ENCODE results near the gene CX3CL1.
"Not testable (repeated sequence)": the region's sequence is repeated elsewhere in the genome, so short reads cannot be mapped to it uniquely, and the experiment has no call there.

The CX3CL1 gene

DNA sequence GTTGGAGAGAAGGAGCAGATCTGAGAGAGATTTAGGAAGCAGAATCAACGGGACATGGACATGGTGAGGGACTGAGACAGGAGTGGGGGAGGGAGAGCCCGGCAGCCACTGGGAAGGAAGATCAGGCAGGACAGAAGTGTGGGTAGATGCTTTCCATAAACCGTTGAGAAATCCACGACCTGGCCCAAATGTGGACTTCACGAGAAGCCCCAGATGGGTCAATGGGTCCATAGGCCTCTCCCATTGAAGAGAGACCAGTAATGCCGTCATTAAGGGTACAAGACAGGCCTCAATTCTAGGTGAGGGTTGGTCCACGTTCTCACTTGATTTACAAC lies 14.2 kb upstream of the CX3CL1 start:
- no peak for DNase-seq

DNA sequence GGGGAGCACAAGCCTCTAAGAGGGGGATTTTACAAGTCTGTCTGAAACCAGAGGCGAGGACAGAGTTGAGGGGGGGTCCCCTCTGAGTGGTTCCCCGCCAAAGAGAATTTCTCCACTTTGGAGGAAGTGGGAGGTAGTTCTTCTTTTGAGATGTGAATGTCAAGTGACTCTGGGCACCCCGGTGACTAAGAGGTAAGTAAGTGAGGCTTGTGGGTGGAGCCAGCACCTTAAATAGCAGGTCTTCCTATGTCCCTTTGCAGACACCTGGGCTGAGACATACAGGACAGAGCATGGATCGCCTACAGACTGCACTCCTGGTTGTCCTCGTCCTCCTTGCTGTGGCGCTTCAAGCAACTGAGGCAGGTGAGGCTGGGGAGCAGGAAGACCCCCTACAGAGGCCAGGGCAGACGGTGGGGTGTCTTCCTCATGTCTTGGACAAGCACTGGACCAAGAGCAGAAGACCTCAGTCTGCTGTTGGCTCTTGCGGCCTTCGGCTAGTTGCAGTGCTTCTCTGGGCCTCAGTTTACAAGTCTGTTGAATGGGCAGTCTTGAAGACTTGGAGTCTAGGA lies 13.7 kb upstream of the CX3CL1 start, which contains the start of gene CCL22:
CCL22 (plus strand) TSS at position 257 of the 569 bp plus-strand sequence; CDS start at position 291, 34 bp downstream.
- no peak for DNase-seq

DNA sequence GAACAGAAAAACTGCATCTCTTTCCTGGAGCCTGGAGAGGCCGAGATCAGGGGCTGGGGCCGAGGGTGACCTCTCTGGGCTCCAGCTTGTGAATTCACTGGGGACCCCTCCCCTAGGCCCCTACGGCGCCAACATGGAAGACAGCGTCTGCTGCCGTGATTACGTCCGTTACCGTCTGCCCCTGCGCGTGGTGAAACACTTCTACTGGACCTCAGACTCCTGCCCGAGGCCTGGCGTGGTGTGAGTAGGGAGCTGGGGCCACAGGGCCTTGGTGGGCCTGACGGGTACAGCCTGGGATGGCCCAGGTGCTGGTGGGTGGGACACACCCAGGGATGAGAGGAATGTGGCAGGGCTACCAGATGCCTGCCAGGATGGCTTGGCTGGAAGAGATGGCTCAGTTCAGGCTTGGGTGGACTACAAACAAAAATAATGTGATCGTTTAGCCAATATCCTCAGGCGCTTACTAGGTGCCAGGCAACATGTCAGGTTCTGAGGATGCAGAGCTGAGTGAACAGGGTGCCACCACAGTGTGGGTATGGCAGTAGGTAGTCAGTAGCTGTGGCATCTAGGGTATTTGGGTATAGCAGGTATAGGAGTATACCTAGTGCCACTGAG lies 11.9 kb upstream of the CX3CL1 start:
- DNase-seq: no peak

DNA sequence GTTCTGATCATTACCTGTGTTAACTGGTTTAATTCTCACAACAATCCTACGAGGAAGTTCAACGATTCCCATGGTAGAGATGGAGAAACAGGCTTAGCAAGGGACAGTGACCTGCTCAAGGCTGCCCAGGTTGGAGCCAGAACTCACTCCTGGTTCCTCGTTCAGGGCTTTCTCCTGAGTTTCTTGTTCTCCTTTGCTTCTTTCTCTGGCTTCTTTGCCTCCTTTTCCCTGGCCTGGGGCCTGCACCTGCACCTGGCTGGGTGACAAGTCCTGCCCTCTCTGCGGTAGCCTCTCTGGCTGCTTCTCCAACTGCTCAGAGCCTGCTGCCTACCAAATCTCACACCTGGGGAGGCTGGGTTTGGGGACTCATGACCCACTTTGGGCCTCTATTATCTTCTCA lies 10.9 kb upstream of the CX3CL1 start:
- no peak for DNase-seq

DNA sequence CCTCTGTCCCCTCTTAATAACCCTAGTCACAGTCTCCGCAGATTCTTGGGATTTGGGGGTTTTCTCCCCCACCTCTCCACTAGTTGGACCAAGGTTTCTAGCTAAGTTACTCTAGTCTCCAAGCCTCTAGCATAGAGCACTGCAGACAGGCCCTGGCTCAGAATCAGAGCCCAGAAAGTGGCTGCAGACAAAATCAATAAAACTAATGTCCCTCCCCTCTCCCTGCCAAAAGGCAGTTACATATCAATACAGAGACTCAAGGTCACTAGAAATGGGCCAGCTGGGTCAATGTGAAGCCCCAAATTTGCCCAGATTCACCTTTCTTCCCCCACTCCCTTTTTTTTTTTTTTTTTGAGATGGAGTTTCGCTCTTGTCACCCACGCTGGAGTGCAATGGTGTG lies 8.1 kb upstream of the CX3CL1 start:
- DNase-seq: no peak

DNA sequence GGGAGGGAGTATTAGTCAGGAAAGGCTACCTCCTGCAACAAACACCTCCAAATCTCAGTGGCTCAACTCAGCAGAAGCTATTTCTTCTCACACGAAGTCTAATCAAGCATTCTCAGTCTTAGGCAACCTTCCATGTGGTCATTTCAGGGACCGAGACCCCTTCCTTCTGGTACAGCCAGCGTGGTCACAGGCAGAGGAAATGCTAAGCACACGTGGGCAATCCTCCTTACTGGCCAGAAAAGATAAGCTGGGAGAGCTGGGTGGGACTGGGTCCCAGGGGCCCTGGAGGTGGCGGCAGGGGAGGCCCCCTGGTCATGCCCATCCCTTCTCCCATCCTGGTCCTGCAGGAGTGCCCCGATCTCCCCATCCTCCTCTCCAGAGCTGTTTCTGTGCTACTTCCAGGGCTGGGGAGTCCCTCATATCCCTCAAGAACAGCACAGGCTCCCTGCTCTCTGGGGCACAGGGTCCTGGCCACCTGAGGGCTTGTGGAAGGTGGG lies 5.7 kb upstream of the CX3CL1 start:
- no peak for DNase-seq

DNA sequence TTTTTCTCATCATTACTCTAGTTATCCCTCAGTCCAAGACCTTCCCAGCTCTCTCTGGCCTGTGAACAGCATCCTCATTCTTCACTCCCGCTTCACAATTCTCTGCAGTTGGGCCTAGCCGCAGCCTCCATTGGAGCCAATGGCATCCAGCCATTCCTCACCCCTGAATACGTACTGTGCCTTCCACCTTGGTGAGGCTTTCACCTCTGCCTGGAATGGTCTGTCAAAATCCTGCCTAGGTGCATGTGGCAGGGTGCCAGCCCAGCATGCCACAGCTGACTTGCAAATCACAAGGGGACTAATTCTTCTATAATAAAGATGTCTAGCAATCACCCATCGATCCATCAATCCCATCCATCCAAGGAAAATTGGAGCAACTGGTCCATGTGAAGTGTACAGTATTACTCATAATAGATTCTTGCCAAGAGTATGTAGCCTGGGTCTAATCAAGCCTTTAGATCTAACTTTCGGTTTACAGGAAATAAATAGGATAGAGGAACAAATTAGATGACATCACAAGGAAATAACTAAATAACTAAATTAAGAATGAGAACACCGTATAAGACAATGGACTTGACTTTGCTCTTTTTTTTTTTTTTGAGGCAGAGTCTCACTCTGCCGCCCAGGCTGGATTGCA lies 5.1 kb upstream of the CX3CL1 start:
- DNase-seq: no peak

DNA sequence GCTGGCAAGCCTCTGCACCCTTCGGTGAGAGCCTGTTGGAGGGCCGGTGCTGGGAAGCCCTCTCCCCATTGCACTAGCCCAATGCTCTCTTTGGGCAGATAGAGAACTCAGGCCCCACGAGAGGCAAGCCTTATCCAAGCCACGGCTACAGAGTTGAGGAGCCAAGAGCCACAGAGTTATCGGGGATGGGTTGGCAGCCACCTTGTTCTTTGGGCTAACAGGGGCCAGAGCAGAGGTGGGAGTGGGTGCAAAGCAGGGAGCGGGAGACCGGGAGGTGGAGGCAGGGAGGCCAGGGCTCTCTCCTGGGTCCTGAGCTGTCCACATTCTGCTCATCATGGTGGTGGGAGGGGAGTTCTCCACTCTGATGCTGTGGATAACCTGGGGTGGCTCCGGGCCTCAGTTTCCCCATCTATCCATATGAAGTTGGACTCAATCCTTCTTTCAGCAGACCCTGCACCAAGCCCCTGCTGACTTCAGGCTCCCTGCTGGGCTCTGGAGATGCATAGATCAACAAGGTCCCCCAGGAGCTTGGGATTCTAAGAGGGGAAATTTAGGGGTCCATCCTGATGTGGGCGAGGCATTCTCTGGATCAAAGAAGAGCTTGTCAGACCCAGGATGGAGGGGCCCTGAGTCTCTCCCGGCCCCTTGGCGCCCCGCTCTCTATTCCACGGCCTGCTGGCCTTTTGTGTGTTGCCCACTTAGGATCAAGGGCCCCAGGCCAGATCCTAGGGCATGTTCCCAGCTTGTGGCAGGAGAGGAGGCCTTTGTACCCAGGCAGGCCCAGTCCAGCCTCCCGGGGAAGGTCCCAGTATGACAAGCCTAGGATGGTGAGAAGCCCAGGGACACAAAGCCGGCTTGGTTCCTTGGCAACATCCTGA lies 557 bp upstream of the CX3CL1 start:
- no peak for DNase-seq

DNA sequence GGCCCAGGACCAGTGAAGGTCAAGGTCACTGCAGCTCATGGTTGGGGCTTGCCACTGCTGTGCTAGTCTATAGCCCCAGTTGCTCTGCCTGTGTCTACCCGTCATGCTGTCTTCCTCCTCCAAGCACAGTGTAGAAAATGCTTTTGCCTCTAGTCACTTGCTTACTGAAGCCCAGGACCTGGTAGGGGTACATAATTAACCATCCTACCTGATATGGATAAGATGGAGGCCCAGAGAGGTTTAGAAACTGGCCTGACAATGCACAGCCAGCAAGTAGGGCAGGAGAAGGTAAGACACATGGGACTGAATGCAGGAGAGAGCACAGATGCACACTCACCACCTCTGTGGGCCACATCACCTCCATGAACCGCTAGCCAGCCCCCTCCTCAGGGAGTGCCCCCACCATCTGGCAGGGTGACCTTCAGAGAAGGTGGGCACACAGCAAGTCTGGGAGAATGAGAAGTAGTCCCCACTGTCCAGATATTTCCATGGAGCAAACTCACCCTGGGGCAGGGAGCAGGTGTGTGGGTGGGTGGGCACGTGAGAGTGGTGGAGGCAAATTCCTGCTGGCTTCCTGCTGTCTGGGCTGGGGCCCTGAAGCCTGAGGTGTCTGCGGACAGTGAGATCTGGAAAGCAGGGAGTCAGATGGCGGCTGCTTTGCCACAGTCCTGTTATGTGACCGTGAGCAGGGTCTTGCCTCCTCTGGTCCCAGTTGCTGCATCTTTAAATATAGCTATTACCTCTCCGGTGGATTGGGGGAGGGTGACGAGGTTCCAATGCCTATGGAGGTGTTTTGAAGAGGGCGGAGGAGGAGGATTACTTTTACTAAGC lies 1.0 kb downstream of the CX3CL1 start:
- DNase-seq: no peak

DNA sequence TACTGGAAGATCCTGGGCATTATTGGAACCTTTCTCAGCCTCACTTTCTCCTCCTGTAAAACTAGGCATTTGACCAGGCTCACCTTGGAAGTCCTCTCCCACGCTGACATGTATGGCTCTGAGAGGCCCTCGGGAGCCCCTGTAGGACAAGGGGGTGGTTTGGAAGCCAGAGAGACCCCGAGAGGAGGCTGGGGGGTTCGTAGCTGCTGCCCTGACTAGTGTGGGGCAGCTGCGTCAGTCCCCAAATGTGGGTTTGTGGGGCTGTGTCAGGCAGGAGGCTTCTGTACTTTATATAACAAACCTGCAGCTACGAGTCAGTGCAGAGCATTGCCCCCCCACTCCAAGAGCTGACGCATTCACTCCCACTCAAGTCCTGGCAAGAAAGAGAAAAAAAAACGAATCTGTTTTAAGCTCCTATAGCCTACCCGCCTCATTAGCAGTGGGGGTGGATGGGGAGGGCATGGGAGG lies 1.8 kb downstream of the CX3CL1 start:
- DNase-seq: no peak

DNA sequence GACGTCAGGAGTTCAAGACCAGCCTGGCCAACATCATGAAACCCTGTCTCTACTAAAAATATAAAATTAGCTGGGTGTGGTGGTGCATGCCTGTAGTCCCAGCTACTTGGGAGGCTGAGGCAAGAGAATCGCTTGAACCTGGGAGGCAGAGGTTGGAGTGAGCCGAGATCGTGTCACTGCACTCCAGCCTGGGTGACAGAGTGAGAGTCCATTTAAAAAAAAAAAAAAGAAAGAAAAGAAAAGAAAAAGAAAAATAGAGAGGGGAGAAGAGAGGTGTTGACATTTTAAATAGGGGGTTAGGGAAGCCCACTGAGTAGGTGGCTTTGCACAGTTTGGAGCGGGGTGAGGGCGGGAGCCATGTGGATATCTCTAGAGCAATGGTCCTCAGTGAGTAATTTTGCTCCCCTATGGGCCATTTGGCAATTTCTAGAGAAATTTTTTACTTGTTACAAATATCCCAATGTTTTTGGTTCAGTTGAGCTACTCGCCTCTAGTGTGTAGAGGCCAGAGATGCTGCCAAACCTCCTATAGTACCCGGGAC lies 2.7 kb downstream of the CX3CL1 start:
- not testable (repeated sequence) for DNase-seq

DNA sequence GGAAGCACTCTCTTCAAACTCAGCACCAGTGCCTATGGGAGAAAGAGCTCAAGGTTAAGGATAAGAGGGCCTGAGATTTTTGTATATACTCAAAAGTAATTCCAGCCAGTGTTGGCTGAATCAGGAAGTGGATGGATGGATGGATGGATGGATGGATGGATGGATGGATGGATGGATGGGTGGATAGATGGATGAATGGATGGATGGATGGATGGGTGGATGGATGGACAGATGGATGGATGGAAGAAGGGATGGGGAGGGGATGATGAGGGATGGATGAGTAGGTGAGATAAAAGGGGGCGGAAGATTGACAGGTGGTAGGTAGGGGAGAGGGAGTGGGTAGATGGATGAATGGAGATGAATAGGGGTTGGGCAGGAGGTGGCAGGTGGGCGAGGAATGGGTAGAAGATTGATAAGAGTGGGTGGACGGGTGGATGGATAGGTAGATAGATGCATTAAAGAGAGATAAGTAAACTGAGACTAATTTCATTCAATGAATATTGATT lies 4.1 kb downstream of the CX3CL1 start:
- no peak for DNase-seq

DNA sequence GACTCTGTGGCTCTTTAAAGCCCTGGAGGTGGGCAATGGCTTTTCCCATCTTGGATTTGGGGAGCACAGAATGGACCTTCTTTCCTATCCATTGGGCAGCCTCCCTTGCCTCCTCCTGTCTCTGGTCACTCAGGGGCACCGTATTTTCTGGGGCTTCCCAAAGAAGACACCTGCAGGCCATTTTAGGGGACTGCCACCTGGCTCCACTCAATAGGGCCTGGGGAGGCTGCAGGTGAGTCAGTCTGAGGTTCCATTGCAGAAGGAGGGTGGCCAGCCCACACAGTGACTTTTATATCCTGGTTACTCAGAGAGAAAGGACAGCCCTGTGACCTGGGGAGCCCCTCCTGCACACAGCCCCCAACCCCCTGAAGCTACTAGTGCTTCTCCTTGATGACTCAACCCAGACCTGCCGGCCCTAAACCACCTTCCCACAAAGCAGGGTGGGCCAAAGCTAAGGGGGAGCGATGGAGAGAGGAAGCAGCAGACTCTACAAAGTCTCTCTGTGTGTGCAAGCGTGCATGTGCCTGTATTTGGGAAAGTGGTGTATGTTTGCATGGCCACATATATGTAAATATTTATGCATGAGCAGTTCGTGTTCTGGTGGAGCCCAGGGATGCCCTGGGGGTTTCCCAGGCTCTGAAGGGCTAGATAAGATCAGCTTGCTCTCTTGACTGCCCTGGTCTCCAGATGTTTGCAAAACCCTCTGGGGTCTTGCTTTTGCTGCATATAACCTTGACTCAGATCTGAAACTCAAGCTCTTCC lies 5.0 kb downstream of the CX3CL1 start:
- DNase-seq: no peak

DNA sequence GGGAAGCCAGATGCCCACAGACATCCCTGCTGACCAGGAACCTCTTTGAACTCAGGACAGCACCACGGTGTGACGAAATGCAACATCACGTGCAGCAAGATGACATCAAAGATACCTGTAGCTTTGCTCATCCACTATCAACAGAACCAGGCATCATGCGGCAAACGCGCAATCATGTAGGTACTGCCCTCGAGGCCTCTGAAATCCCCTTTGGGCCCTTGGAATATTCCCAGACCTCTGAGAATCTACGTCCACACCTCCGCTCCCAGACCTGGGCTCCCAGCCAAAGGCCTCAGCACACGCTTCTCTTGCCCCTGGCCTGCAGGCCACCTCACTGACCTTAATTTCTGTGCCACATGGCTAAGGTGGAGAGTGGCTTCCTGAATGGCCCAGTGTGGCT lies 7.3 kb downstream of the CX3CL1 start:
- no peak for DNase-seq

DNA sequence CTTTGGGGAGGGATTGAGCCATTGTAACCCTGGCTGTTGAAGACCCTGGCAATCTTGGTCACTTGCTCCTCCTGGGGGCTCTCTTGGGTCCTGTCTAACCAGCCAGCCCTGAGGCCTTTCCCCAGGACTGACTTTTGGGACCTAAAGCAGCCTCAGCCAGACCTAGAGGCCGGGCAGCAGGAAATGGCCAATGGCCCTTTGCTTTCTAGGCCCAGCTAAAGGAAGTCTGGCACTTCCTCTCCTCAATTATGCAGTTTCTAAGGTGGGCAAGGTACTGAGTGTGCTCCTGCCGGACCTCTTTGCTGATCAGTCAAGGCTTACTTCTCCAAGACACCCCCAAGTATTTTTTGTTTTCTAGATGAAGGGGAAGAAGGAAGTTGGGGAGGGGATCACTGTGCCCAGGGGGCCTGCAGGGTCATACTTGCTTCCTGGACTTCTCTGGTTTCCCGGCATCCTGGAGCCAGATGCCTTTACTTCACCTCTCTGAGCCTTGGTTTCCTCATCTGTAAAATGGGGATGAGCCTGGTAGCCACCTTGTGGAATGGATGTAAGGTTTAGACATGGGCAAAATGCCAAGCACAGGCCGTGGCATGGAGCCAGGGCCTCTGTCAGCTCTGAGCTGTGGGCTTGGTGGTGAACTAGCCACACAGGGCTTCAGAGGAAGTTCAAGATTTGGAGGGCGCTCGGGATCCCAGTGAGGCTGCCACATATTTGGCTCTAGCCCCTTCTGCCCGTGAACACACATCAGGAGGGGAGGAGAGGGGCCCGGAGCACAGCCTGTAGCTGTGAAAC lies 8.6 kb downstream of the CX3CL1 start:
- DNase-seq: no peak

DNA sequence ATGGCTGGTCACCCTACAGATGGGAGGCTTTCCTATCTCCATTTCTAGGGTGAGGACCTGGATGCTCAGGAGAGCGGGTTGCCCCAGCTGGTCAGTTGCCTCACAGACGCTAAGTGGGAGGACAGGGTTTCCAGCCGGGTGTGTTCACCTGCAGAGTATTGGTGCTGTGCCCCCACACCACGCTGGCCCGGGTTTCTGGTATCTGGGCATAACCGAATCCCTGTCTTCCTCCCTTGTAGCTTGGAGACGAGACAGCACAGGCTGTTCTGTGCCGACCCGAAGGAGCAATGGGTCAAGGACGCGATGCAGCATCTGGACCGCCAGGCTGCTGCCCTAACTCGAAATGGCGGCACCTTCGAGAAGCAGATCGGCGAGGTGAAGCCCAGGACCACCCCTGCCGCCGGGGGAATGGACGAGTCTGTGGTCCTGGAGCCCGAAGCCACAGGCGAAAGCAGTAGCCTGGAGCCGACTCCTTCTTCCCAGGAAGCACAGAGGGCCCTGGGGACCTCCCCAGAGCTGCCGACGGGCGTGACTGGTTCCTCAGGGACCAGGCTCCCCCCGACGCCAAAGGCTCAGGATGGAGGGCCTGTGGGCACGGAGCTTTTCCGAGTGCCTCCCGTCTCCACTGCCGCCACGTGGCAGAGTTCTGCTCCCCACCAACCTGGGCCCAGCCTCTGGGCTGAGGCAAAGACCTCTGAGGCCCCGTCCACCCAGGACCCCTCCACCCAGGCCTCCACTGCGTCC lies 9.7 kb downstream of the CX3CL1 start:
- no peak for DNase-seq

DNA sequence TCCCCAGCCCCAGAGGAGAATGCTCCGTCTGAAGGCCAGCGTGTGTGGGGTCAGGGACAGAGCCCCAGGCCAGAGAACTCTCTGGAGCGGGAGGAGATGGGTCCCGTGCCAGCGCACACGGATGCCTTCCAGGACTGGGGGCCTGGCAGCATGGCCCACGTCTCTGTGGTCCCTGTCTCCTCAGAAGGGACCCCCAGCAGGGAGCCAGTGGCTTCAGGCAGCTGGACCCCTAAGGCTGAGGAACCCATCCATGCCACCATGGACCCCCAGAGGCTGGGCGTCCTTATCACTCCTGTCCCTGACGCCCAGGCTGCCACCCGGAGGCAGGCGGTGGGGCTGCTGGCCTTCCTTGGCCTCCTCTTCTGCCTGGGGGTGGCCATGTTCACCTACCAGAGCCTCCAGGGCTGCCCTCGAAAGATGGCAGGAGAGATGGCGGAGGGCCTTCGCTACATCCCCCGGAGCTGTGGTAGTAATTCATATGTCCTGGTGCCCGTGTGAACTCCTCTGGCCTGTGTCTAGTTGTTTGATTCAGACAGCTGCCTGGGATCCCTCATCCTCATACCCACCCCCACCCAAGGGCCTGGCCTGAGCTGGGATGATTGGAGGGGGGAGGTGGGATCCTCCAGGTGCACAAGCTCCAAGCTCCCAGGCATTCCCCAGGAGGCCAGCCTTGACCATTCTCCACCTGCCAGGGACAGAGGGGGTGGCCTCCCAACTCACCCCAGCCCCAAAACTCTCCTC lies 10.4 kb downstream of the CX3CL1 start:
- DNase-seq: no peak
